Measurements from ENCODE around the gene SRRM5.
"Not testable (repeated sequence)": the region's sequence is repeated elsewhere in the genome, so short reads cannot be mapped to it uniquely, and the experiment has no call there.

Gene SRRM5

GRCh38 chr19:43636121-43636683, 24.3 kb downstream of the SRRM5 start:
- DNase-seq (ENCODE audit: low read depth in 1 of 2, low spot score in 1 of 2): no peak

GRCh38 chr19:43638214-43638994, 26.5 kb downstream of the SRRM5 start:
- no peak for DNase-seq (ENCODE audit: low read depth in 1 of 2, low spot score in 1 of 2)

GRCh38 chr19:43638995-43639518, 27.2 kb downstream of the SRRM5 start:
- DNase-seq (ENCODE audit: low read depth in 1 of 2, low spot score in 1 of 2): no peak

GRCh38 chr19:43639519-43640423, 27.9 kb downstream of the SRRM5 start, which contains the start of gene CADM4:
CADM4 (minus strand) TSS chr19:43639850; CDS start chr19:43639790, 60 bp downstream.
- DNase-seq (ENCODE audit: low read depth in 1 of 2, low spot score in 1 of 2): peak in 1 of 2 donors; percentile 15

- DNase-seq (ENCODE audit: low read depth in 1 of 2, low spot score in 1 of 2): no peak
These were observed 28.5 kb downstream of the SRRM5 start for GRCh38 chr19:43640424-43640757.

- DNase-seq (ENCODE audit: low read depth in 1 of 2, low spot score in 1 of 2): no peak
These were observed 29.4 kb downstream of the SRRM5 start for GRCh38 chr19:43641333-43641732.

GRCh38 chr19:43642531-43642930, 30.6 kb downstream of the SRRM5 start:
- DNase-seq (ENCODE audit: low read depth in 1 of 2, low spot score in 1 of 2): no peak

GRCh38 chr19:43643326-43643725, 31.4 kb downstream of the SRRM5 start:
- no peak for DNase-seq (ENCODE audit: low read depth in 1 of 2, low spot score in 1 of 2)

- no peak for DNase-seq (ENCODE audit: low read depth in 1 of 2, low spot score in 1 of 2)
These were observed 32.3 kb downstream of the SRRM5 start for GRCh38 chr19:43644181-43644580.

GRCh38 chr19:43648633-43649032, 36.7 kb downstream of the SRRM5 start:
- no peak for DNase-seq (ENCODE audit: low read depth in 1 of 2, low spot score in 1 of 2)

GRCh38 chr19:43649514-43649913, 37.6 kb downstream of the SRRM5 start:
- DNase-seq (ENCODE audit: low read depth in 1 of 2, low spot score in 1 of 2): no peak

GRCh38 chr19:43650276-43650675, 38.4 kb downstream of the SRRM5 start:
- not testable (repeated sequence) for DNase-seq (ENCODE audit: low read depth in 1 of 2, low spot score in 1 of 2)

- peak in 1 of 2 donors; percentile 27 for DNase-seq (ENCODE audit: low read depth in 1 of 2, low spot score in 1 of 2)
These were observed 40.1 kb downstream of the SRRM5 start for GRCh38 chr19:43651758-43652545.

GRCh38 chr19:43652546-43652874, 40.6 kb downstream of the SRRM5 start:
- no peak for DNase-seq (ENCODE audit: low read depth in 1 of 2, low spot score in 1 of 2)

- no peak for DNase-seq (ENCODE audit: low read depth in 1 of 2, low spot score in 1 of 2)
These were observed 44.5 kb downstream of the SRRM5 start for GRCh38 chr19:43656436-43656835.

- no peak for DNase-seq (ENCODE audit: low read depth in 1 of 2, low spot score in 1 of 2)
These were observed 46.1 kb downstream of the SRRM5 start for GRCh38 chr19:43658001-43658400.

GRCh38 chr19:43658494-43658893, 46.6 kb downstream of the SRRM5 start:
- DNase-seq (ENCODE audit: low read depth in 1 of 2, low spot score in 1 of 2): no peak

- no peak for DNase-seq (ENCODE audit: low read depth in 1 of 2, low spot score in 1 of 2)
These were observed 48.5 kb downstream of the SRRM5 start for GRCh38 chr19:43660301-43660970.

- no peak for DNase-seq (ENCODE audit: low read depth in 1 of 2, low spot score in 1 of 2)
These were observed 49.1 kb downstream of the SRRM5 start for GRCh38 chr19:43660971-43661360.

GRCh38 chr19:43662487-43662886, 50.6 kb downstream of the SRRM5 start:
- DNase-seq (ENCODE audit: low read depth in 1 of 2, low spot score in 1 of 2): no peak
